Measurements from ENCODE around the gene RAB36. TPM values are rescaled to one million over a fixed set of nuclear protein-coding genes. Genes with fewer than 3 reads are reported as not detected.

Gene RAB36
- total RNA-seq, 1 experiment from 2014 or later = 1.4 TPM

DNA sequence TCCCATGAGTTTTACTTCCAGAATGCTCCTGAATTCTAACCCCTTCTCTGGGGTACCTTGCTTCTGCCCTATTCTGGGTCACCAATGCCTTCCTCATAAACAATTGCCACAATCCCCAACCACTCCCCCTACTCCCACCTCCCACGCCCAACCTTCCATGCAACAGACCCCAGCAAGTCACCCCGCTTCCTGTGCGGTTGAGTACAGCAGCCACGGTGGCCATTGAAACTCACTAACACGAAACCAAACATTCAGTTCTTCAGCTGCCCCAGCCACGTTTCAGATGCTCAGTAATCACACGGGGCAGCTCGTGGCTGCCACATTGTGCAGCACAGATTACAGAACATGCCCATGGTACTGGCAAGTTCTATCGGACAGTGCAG, 31.4 kb downstream of the RAB36 start:
- Histone ChIP-seq H4K91ac (ENCODE audit: insufficient read length, low read depth, low read length) (no peak overlapping the region), H2AK5ac (ENCODE audit: insufficient read length, low read length) (no peak overlapping the region), H3K18ac (ENCODE audit: insufficient read length, low read depth, low read length) (no peak overlapping the region), H3K23me2 (ENCODE audit: insufficient read length, low read depth, low read length, poor library complexity, severe bottlenecking) (peaks cover 5% of the 10 kb centered on the region), H2BK20ac (ENCODE audit: low read depth, low read length, poor library complexity, severe bottlenecking) (no peak overlapping the region), H4K20me1 (ENCODE audit: control insufficient read depth, insufficient read depth, insufficient read length) (peaks cover 4% of the 10 kb centered on the region), H2BK120ac (ENCODE audit: low read depth, low read length, poor library complexity, severe bottlenecking) (no peak overlapping the region), H3K4ac (ENCODE audit: low read depth, low read length) (no peak overlapping the region), H3K4me1 (ENCODE audit: insufficient read depth, low read length) (no peaks in the 10 kb centered on the region), H3K9ac (ENCODE audit: extremely low read depth, insufficient read length, low read length) (no peak overlapping the region), H2BK15ac (ENCODE audit: low read depth, low read length) (no peak overlapping the region), H3K27me3 (ENCODE audit: insufficient read depth, low read length) (no peaks in the 10 kb centered on the region; the same call in 1 of the 2 replicates), H2BK12ac (ENCODE audit: insufficient read length, low read depth, low read length) (no peak overlapping the region), H3K9me3 (ENCODE audit: control insufficient read depth, low read depth, low read length) (peaks cover 17% of the 10 kb centered on the region), H3K79me2 (ENCODE audit: insufficient read depth, low read length) (peaks cover 3% of the 10 kb centered on the region; the same call in 1 of the 2 replicates), H3K14ac (ENCODE audit: insufficient read depth, low read length) (no peak overlapping the region), H3K56ac (ENCODE audit: insufficient read length, low read depth, low read length) (no peak overlapping the region), H3K27ac (ENCODE audit: insufficient read length, low read depth, low read length) (no peak overlapping the region), H4K5ac (ENCODE audit: insufficient read length, low read depth, low read length) (no peak overlapping the region), H3T11ph (ENCODE audit: low read length) (no peak overlapping the region), H3K4me2 (ENCODE audit: insufficient read depth, insufficient read length, low read length) (no peak overlapping the region), H2BK5ac (ENCODE audit: insufficient read length, low read length) (no peak overlapping the region), H4K8ac (replicated peaks; ENCODE audit: insufficient read length, low read depth, low read length) (no peak overlapping the region), H2AFZ (ENCODE audit: low read length) (no peak overlapping the region), H3K23ac (ENCODE audit: insufficient read length, low read depth, low read length) (no peak overlapping the region), H3K79me1 (ENCODE audit: insufficient read depth, low read depth, low read length, poor library complexity, severe bottlenecking) (no peaks in the 10 kb centered on the region)
- no peak overlapping the region for H3K27ac Mint-ChIP-seq
- H3K9me3 Mint-ChIP-seq = peaks cover 19 to 23% of the 10 kb centered on the region in 2 experiments
- H3K36me3 Mint-ChIP-seq (ENCODE audit: insufficient read depth in 1 of 3, low read depth in 3 of 3) = peaks cover 19 to 22% (median 21%) of the 10 kb centered on the region in 3 experiments
- no peak overlapping the region for H3K4me3 Mint-ChIP-seq
- WGBS (ENCODE audit: extremely low coverage, insufficient read length, low lambda C conversion rate) = no CpG with 5 or more reads among the region's 9 CpGs
- TF ChIP-seq, protein P1, sequence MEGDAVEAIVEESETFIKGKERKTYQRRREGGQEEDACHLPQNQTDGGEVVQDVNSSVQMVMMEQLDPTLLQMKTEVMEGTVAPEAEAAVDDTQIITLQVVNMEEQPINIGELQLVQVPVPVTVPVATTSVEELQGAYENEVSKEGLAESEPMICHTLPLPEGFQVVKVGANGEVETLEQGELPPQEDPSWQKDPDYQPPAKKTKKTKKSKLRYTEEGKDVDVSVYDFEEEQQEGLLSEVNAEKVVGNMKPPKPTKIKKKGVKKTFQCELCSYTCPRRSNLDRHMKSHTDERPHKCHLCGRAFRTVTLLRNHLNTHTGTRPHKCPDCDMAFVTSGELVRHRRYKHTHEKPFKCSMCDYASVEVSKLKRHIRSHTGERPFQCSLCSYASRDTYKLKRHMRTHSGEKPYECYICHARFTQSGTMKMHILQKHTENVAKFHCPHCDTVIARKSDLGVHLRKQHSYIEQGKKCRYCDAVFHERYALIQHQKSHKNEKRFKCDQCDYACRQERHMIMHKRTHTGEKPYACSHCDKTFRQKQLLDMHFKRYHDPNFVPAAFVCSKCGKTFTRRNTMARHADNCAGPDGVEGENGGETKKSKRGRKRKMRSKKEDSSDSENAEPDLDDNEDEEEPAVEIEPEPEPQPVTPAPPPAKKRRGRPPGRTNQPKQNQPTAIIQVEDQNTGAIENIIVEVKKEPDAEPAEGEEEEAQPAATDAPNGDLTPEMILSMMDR (conservative IDR thresholded peaks at IDR 0.05) = no peak
- H3K4me1 Mint-ChIP-seq = peaks cover 15 to 19% of the 10 kb centered on the region in 2 experiments
- no peak for DNase-seq
- peaks cover 12% of the 10 kb centered on the region for H3K27me3 Mint-ChIP-seq (ENCODE audit: low read depth)
